ENCODE measurements around the gene UGT1A10. TPM values are rescaled to one million over a fixed set of nuclear protein-coding genes. Genes with fewer than 3 reads are reported as not detected.

The UGT1A10 gene
- total and polyA plus RNA-seq, 2 of the 13 experiments (the other 11 are each of a cell fraction or from before 2014, with no cell fraction given): not detected

DNA sequence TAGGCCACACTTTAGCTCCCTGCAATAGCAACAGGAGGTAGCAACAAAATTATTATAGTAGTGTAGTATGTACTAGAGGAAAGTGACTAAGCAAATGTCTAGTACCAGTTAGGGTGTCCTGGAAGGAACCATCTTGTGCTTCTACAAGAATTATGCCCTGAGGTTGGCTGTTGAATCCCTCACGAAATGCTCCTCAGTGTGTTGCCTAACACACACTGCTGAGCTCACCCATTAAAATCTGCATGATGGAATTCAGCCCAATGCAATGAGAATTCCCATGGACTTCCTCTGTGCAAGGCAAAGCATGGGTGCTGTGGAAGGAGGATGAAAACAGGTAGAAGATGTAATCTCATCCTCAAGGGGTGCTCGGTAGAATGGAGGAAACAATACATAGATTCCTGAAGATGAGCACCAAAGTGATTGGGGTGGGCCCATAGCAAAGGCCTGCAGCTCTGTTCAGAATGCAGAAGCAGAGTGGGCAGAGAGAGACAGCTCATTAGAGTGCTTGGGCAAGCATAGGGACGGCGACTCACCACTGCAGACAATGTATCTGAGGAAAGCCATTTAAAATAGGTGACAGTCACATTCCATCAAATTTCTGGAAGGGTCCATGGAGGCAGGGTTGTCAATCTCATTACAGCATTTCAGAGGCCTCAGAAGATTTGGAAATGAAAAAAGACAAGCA, 44.3 kb downstream of the UGT1A10 start:
- no peaks in the 10 kb centered on the region for H3K27me3 ChIP-seq (ENCODE audit: control insufficient read depth in 1 of 2, insufficient read depth in 2 of 2, low read length in 2 of 2)
- ATAC-seq (no peak), FAIRE-seq (no peak), DNase-seq (ENCODE audit: low spot score) (no peak)
- no TSS peak for BruUV-seq (replicated peaks)
- H2AFZ ChIP-seq (ENCODE audit: low read length): no peak overlapping the region
- in situ Hi-C loops (cut with HindIII; ENCODE audit: extremely low pct_ligation_motif_present, low pct_unique_long_range_greater_than_20kb) (no loop called here), intact Hi-C loops (cut with micrococcal nuclease; ENCODE audit: unreplicated experiment) (no loop called here)
- ChIA-PET CTCF (ENCODE audit: low intra/inter-chr PET ratio, low total read pairs) (no interaction called here), POLR2A (no interaction called here)
- H3K27ac ChIP-seq (ENCODE audit: extremely low read length, insufficient read depth, low read length): no peak overlapping the region
- H4K20me1 ChIP-seq (ENCODE audit: insufficient read depth, low read length): no peaks in the 10 kb centered on the region
- TF ChIP-seq, protein P1, sequence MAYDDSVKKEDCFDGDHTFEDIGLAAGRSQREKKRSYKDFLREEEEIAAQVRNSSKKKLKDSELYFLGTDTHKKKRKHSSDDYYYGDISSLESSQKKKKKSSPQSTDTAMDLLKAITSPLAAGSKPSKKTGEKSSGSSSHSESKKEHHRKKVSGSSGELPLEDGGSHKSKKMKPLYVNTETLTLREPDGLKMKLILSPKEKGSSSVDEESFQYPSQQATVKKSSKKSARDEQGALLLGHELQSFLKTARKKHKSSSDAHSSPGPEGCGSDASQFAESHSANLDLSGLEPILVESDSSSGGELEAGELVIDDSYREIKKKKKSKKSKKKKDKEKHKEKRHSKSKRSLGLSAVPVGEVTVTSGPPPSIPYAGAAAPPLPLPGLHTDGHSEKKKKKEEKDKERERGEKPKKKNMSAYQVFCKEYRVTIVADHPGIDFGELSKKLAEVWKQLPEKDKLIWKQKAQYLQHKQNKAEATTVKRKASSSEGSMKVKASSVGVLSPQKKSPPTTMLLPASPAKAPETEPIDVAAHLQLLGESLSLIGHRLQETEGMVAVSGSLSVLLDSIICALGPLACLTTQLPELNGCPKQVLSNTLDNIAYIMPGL (CRISPR knock-in tag; IDR thresholded peaks at IDR 0.05; ENCODE audit: borderline replicate concordance in 1 of 2, low read depth in 1 of 2): no peak
- TF ChIP-seq KLF11 (CRISPR knock-in tag; IDR thresholded peaks at IDR 0.05) (no peak), RBM22 (optimal IDR thresholded peaks at IDR 0.05; ENCODE audit: low read length) (no peak), ZNF598 (CRISPR knock-in tag; IDR thresholded peaks at IDR 0.05; ENCODE audit: borderline replicate concordance) (no peak), NKX3-1 (CRISPR knock-in tag; IDR thresholded peaks at IDR 0.05) (no peak), ZNF562 (CRISPR knock-in tag; IDR thresholded peaks at IDR 0.05; ENCODE audit: borderline replicate concordance) (no peak), NFIC (IDR thresholded peaks at IDR 0.05; ENCODE audit: low read length) (no peak), ZNF772 (CRISPR knock-in tag; IDR thresholded peaks at IDR 0.05) (no peak)
- TF ChIP-seq, protein P2, sequence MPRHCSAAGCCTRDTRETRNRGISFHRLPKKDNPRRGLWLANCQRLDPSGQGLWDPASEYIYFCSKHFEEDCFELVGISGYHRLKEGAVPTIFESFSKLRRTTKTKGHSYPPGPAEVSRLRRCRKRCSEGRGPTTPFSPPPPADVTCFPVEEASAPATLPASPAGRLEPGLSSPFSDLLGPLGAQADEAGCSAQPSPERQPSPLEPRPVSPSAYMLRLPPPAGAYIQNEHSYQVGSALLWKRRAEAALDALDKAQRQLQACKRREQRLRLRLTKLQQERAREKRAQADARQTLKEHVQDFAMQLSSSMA (CRISPR knock-in tag; IDR thresholded peaks at IDR 0.05): no peak
- H3K9me3 ChIP-seq (ENCODE audit: low read length): no peaks in the 10 kb centered on the region
- no peaks in the 10 kb centered on the region for H3K36me3 ChIP-seq (replicated peaks in 1 of 2; ENCODE audit: control insufficient read depth in 1 of 2, insufficient read depth in 2 of 2, low read length in 2 of 2)
- H3K79me2 ChIP-seq (ENCODE audit: insufficient read depth, low read length): no peaks in the 10 kb centered on the region
- H3K9ac ChIP-seq (ENCODE audit: insufficient read depth, low read depth, low read length): no peak overlapping the region
- no peaks in the 10 kb centered on the region for H3K4me1 ChIP-seq (ENCODE audit: insufficient read depth, low read length)
- H3K4me2 ChIP-seq (ENCODE audit: low read depth, low read length): no peak overlapping the region
- no peak overlapping the region for H3K4me3 ChIP-seq (replicated peaks in 1 of 3; ENCODE audit: insufficient read depth in 1 of 3, low read depth in 2 of 3, low read length in 3 of 3)
- 56% methylated on average over 4 of the region's 4 CpGs for WGBS (ENCODE audit: low lambda C conversion rate)
